Activated CD4-positive, alpha-beta T cell treated with anti-CD3 and anti-CD28 coated beads, Interleukin-2, amount 10 ng/mL, durations not matched to agents 24 days and 14 days (primary cell): ENCODE data around the gene IL1RAPL2. TPM values are rescaled to one million over a fixed set of nuclear protein-coding genes. Genes with fewer than 3 reads are reported as not detected.
"Not testable (repeated sequence)": the region's sequence is repeated elsewhere in the genome, so short reads cannot be mapped to it uniquely, and the experiment has no call there.

Source experiments
- DNase-seq: peaks from one replicate; pipeline ENCODE4 v3.0.0; 2022
- H3K27ac Mint-ChIP-seq: one replicate; pipeline ENCODE4 v1.8.0; 2022; ENCODE audit warnings: mild to moderate bottlenecking, mixed read lengths
- H3K27me3 Mint-ChIP-seq: one replicate; pipeline ENCODE4 v1.8.0; 2022; ENCODE audit warnings: mixed read lengths
- H3K36me3 Mint-ChIP-seq: one replicate; pipeline ENCODE4 v1.8.0; 2022; ENCODE audit warnings: low read depth, mild to moderate bottlenecking, mixed read lengths
- H3K4me1 Mint-ChIP-seq: one replicate; pipeline ENCODE4 v1.8.0; 2021; ENCODE audit warnings: mixed read lengths
- H3K4me3 Mint-ChIP-seq: one replicate; pipeline ENCODE4 v1.8.0; 2022; ENCODE audit warnings: mild to moderate bottlenecking, moderate library complexity, mixed read lengths
- H3K9me3 Mint-ChIP-seq: one replicate; pipeline ENCODE4 v1.8.0; 2021; ENCODE audit warnings: mixed read lengths
- intact Hi-C: fragments of 100-400 bp; cut with micrococcal nuclease; formaldehyde crosslinking; loops from one replicate; pipeline ENCODE4 v1.15.1; 2023
- total RNA-seq: library from RNA; stranded (reverse); gene quantifications from 2 replicates; pipeline ENCODE4 v1.2.3, GENCODE V29; 2022

IL1RAPL2 gene
- total RNA-seq, 1 donor from 2014 or later = not detected

GRCh38 chrX:105658136-105658535 lies 1092.1 kb downstream of the IL1RAPL2 start:
- no peak overlapping the region for H3K27ac Mint-ChIP-seq
- H3K9me3 Mint-ChIP-seq = no peaks in the 10 kb centered on the region
- H3K27me3 Mint-ChIP-seq = no peaks in the 10 kb centered on the region
- H3K4me1 Mint-ChIP-seq = no peaks in the 10 kb centered on the region
- DNase-seq = no peak
- no peaks in the 10 kb centered on the region for H3K36me3 Mint-ChIP-seq
- intact Hi-C loops = no loop called here
- no peak overlapping the region for H3K4me3 Mint-ChIP-seq

- H3K4me3 Mint-ChIP-seq = no peak overlapping the region
- intact Hi-C loops = no loop called here
- no peaks in the 10 kb centered on the region for H3K9me3 Mint-ChIP-seq
- no peak for DNase-seq
- no peaks in the 10 kb centered on the region for H3K4me1 Mint-ChIP-seq
- H3K36me3 Mint-ChIP-seq = no peaks in the 10 kb centered on the region
- no peak overlapping the region for H3K27ac Mint-ChIP-seq
- H3K27me3 Mint-ChIP-seq = no peaks in the 10 kb centered on the region
Measured at GRCh38 chrX:105662248-105662647, 1096.2 kb downstream of the IL1RAPL2 start.

DNA sequence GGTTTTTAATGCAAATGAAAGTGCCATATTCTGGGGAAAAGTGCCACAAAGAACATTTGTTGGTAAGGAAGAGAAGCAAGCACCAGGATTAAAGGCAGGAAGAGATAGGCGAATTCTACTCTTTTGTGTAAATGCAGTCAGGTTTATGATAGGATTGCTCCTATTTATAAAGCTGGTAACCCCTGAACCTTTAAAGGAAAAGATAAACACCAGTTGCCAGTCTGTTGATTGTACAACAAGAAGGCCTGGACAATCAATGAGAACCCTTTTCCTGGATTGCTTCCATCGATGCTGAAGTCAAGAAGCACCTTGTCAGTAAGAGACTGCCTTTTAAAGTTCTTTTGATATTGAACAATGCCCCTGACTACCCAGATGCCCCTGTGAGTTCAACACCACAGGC lies 1098.2 kb downstream of the IL1RAPL2 start:
- Mint-ChIP-seq H3K27ac (no peak overlapping the region), H3K9me3 (no peaks in the 10 kb centered on the region), H3K4me1 (no peaks in the 10 kb centered on the region), H3K27me3 (no peaks in the 10 kb centered on the region), H3K4me3 (no peak overlapping the region), H3K36me3 (no peaks in the 10 kb centered on the region)
- intact Hi-C loops = no loop called here
- no peak for DNase-seq

- H3K27me3 Mint-ChIP-seq, H3K4me3 Mint-ChIP-seq, H3K4me1 Mint-ChIP-seq, H3K36me3 Mint-ChIP-seq, H3K9me3 Mint-ChIP-seq, DNase-seq, intact Hi-C loops, H3K27ac Mint-ChIP-seq: not testable (repeated sequence)
Measured at GRCh38 chrX:105684288-105684687, 1118.3 kb downstream of the IL1RAPL2 start.

- intact Hi-C loops = no loop called here
- Mint-ChIP-seq H3K27ac (no peak overlapping the region), H3K9me3 (no peaks in the 10 kb centered on the region), H3K4me3 (no peak overlapping the region), H3K4me1 (no peaks in the 10 kb centered on the region), H3K36me3 (no peaks in the 10 kb centered on the region), H3K27me3 (no peaks in the 10 kb centered on the region)
- DNase-seq = no peak
Measured at GRCh38 chrX:105694839-105695238, 1128.8 kb downstream of the IL1RAPL2 start.

DNA sequence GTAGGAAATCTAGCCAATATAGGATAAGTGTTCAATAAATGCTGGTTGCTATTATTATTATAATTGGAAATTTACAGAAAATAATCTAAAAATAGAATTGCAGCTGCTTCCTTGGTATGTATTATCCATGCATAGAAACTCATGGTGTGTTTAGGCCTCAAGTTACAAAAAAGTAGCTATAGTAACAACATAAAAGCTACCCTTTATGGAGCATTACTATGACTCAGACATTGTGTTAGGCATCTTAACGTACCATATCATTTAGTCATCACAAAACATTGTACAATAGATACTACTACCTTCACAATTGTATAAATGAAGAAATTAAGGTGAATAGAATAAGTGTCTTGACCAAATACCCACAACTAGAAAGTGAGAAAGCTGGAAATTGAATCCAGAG lies 1129.5 kb downstream of the IL1RAPL2 start:
- no peak for DNase-seq
- Mint-ChIP-seq H3K9me3 (no peaks in the 10 kb centered on the region), H3K27ac (no peak overlapping the region), H3K36me3 (no peaks in the 10 kb centered on the region), H3K4me1 (no peaks in the 10 kb centered on the region), H3K4me3 (no peak overlapping the region), H3K27me3 (no peaks in the 10 kb centered on the region)
- intact Hi-C loops = no loop called here

DNA sequence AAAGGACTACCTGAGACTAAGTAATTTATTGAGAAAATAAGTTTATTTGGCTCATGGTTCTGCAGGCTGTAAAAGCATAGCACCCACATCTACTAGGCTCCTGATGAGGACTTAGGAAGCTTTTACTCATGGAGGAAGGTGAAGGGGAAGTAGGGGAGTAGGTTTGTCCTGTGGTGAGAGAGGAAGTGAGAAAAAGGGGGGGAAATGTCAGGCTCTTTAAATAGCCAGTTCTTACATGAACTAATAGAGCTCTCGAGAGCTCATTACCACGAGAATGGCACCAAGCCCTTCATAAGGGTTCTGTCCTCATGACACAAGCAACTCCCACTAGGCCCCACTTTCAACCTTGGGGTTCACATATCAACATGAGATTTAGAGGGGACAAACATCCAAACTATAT lies 1130.9 kb downstream of the IL1RAPL2 start:
- H3K9me3 Mint-ChIP-seq = no peaks in the 10 kb centered on the region
- no peak overlapping the region for H3K4me3 Mint-ChIP-seq
- H3K27ac Mint-ChIP-seq = no peak overlapping the region
- DNase-seq = no peak
- intact Hi-C loops = no loop called here
- no peaks in the 10 kb centered on the region for H3K36me3 Mint-ChIP-seq
- no peaks in the 10 kb centered on the region for H3K4me1 Mint-ChIP-seq
- H3K27me3 Mint-ChIP-seq = no peaks in the 10 kb centered on the region

- Mint-ChIP-seq H3K4me1 (no peaks in the 10 kb centered on the region), H3K9me3 (no peaks in the 10 kb centered on the region), H3K27me3 (no peaks in the 10 kb centered on the region), H3K4me3 (no peak overlapping the region), H3K36me3 (no peaks in the 10 kb centered on the region), H3K27ac (no peak overlapping the region)
- no peak for DNase-seq
- intact Hi-C loops = no loop called here
Measured at GRCh38 chrX:105697984-105698781, 1132.2 kb downstream of the IL1RAPL2 start.

GRCh38 chrX:105700331-105700730 lies 1134.3 kb downstream of the IL1RAPL2 start:
- no peak for DNase-seq
- intact Hi-C loops = no loop called here
- Mint-ChIP-seq H3K27me3 (no peaks in the 10 kb centered on the region), H3K9me3 (no peaks in the 10 kb centered on the region), H3K4me1 (no peaks in the 10 kb centered on the region), H3K36me3 (no peaks in the 10 kb centered on the region), H3K27ac (no peak overlapping the region), H3K4me3 (no peak overlapping the region)

GRCh38 chrX:105701310-105702052 lies 1135.5 kb downstream of the IL1RAPL2 start:
- Mint-ChIP-seq H3K4me3 (no peak overlapping the region), H3K27me3 (no peaks in the 10 kb centered on the region), H3K9me3 (no peaks in the 10 kb centered on the region), H3K36me3 (no peaks in the 10 kb centered on the region), H3K27ac (no peak overlapping the region), H3K4me1 (no peaks in the 10 kb centered on the region)
- intact Hi-C loops = no loop called here
- no peak for DNase-seq

GRCh38 chrX:105703876-105704275 lies 1137.9 kb downstream of the IL1RAPL2 start:
- Mint-ChIP-seq H3K9me3 (no peaks in the 10 kb centered on the region), H3K27me3 (no peaks in the 10 kb centered on the region), H3K4me3 (no peak overlapping the region), H3K27ac (no peak overlapping the region), H3K4me1 (no peaks in the 10 kb centered on the region), H3K36me3 (no peaks in the 10 kb centered on the region)
- no peak for DNase-seq
- intact Hi-C loops = no loop called here

- intact Hi-C loops = no loop called here
- H3K4me1 Mint-ChIP-seq = no peaks in the 10 kb centered on the region
- H3K4me3 Mint-ChIP-seq = no peak overlapping the region
- no peaks in the 10 kb centered on the region for H3K9me3 Mint-ChIP-seq
- H3K27me3 Mint-ChIP-seq = no peaks in the 10 kb centered on the region
- DNase-seq = no peak
- H3K36me3 Mint-ChIP-seq = no peaks in the 10 kb centered on the region
- H3K27ac Mint-ChIP-seq = no peak overlapping the region
Measured at GRCh38 chrX:105706041-105706440, 1140.0 kb downstream of the IL1RAPL2 start.

- intact Hi-C loops = no loop called here
- no peaks in the 10 kb centered on the region for H3K27me3 Mint-ChIP-seq
- no peaks in the 10 kb centered on the region for H3K36me3 Mint-ChIP-seq
- no peak overlapping the region for H3K4me3 Mint-ChIP-seq
- H3K9me3 Mint-ChIP-seq = peaks cover 6% of the 10 kb centered on the region
- H3K4me1 Mint-ChIP-seq = no peaks in the 10 kb centered on the region
- no peak overlapping the region for H3K27ac Mint-ChIP-seq
- no peak for DNase-seq
Measured at GRCh38 chrX:105711805-105712204, 1145.8 kb downstream of the IL1RAPL2 start.

DNA sequence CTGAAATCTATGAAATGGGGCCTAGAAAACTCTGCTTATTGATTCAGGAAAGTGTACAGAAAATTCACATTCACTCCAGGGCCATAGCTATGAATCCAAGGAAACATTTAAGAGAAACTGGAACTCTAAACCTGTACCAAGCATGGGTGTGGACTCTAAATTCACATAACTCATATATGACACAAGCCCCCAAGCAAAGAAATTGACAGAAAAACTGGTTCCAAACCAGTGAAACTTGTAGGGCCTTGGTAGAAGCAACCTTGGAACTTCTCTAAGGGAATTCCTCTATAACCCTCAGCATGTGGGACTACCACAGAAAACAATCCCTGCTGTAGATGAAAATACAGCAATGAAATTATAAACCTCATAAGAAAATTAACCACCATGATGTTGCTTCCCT lies 1149.7 kb downstream of the IL1RAPL2 start:
- peaks cover 6% of the 10 kb centered on the region for H3K9me3 Mint-ChIP-seq
- intact Hi-C loops = no loop called here
- no peaks in the 10 kb centered on the region for H3K27me3 Mint-ChIP-seq
- H3K36me3 Mint-ChIP-seq = no peaks in the 10 kb centered on the region
- H3K27ac Mint-ChIP-seq = no peak overlapping the region
- H3K4me1 Mint-ChIP-seq = no peaks in the 10 kb centered on the region
- no peak for DNase-seq
- H3K4me3 Mint-ChIP-seq = no peak overlapping the region
